SIG-M5 treated with dmso at 0.1 percent for 504 hours (cell line): Measurements from ENCODE around the gene SLC35G2.
"Not testable (repeated sequence)": the region's sequence is repeated elsewhere in the genome, so short reads cannot be mapped to it uniquely, and the experiment has no call there.

Experiments
- DNase-seq: peaks from one replicate; lab custom pipeline; 2025; ENCODE audit not compliant: unreplicated experiment; lab: John Stamatoyannopoulos, UW

Gene SLC35G2

GRCh38 chr3:136835089-136835812, 16.3 kb downstream of the SLC35G2 start:
- no peak for DNase-seq

GRCh38 chr3:136835813-136836510, 17.0 kb downstream of the SLC35G2 start:
- no peak for DNase-seq

- DNase-seq = no peak
Measured at GRCh38 chr3:136836511-136837156, 17.7 kb downstream of the SLC35G2 start.

- no peak for DNase-seq
Measured at GRCh38 chr3:136838641-136839555, 20.0 kb downstream of the SLC35G2 start.

GRCh38 chr3:136839556-136839931, 20.6 kb downstream of the SLC35G2 start:
- no peak for DNase-seq

- DNase-seq = no peak
Measured at GRCh38 chr3:136840252-136840651, 21.3 kb downstream of the SLC35G2 start.

- DNase-seq = no peak
Measured at GRCh38 chr3:136842294-136842693, 23.4 kb downstream of the SLC35G2 start.

- DNase-seq = no peak
Measured at GRCh38 chr3:136844724-136845123, 25.8 kb downstream of the SLC35G2 start.

- no peak for DNase-seq
Measured at GRCh38 chr3:136852180-136852579, 33.3 kb downstream of the SLC35G2 start.

GRCh38 chr3:136856665-136857064, 37.7 kb downstream of the SLC35G2 start:
- DNase-seq = peak; percentile 64

- DNase-seq = peak; percentile 66
Measured at GRCh38 chr3:136858381-136858780, 39.5 kb downstream of the SLC35G2 start.

- DNase-seq = no peak
Measured at GRCh38 chr3:136860541-136860940, 41.6 kb downstream of the SLC35G2 start.

GRCh38 chr3:136861890-136862616, 43.1 kb downstream of the SLC35G2 start, which contains the start of gene NCK1:
NCK1 (plus strand) TSS chr3:136862208; CDS start chr3:136928002, 65,794 bp downstream.
- peak; percentile 98 for DNase-seq

- peak; percentile 57 for DNase-seq
Measured at GRCh38 chr3:136862617-136863322, 43.8 kb downstream of the SLC35G2 start.

- DNase-seq = no peak
Measured at GRCh38 chr3:136869282-136869681, 50.4 kb downstream of the SLC35G2 start.

- not testable (repeated sequence) for DNase-seq
Measured at GRCh38 chr3:136872258-136872657, 53.3 kb downstream of the SLC35G2 start.

GRCh38 chr3:136879510-136879909, 60.6 kb downstream of the SLC35G2 start:
- DNase-seq = not testable (repeated sequence)

- no peak for DNase-seq
Measured at GRCh38 chr3:136882571-136882970, 63.6 kb downstream of the SLC35G2 start.

GRCh38 chr3:136883967-136884720, 65.2 kb downstream of the SLC35G2 start:
- no peak for DNase-seq
